Activated T-cell treated with anti-CD3 and anti-CD28 coated beads, Interleukin-2, amount 50 U/mL, for 24 hours (primary cell): Measurements from ENCODE around the gene UBAC2.
"Not testable (repeated sequence)": the region's sequence is repeated elsewhere in the genome, so short reads cannot be mapped to it uniquely, and the experiment has no call there.

ENCODE experiments used
- DNase-seq: peaks from one replicate; pipeline ENCODE4 v3.0.0-alpha.2; 2020
- H3K27ac Mint-ChIP-seq: 2 replicates; pipeline ENCODE4 v1.8.0; 2020; ENCODE audit warnings: mild to moderate bottlenecking, mixed read lengths
- H3K27me3 Mint-ChIP-seq: 2 replicates; pipeline ENCODE4 v1.8.0; 2020; ENCODE audit warnings: mixed read lengths
- H3K36me3 Mint-ChIP-seq: 2 replicates; pipeline ENCODE4 v1.8.0; 2020; ENCODE audit warnings: low read depth, mixed read lengths
- H3K4me1 Mint-ChIP-seq: 2 replicates; pipeline ENCODE4 v1.8.0; 2020; ENCODE audit warnings: low read depth, mixed read lengths
- H3K4me3 Mint-ChIP-seq: 2 replicates; pipeline ENCODE4 v1.8.0; 2020; ENCODE audit warnings: mild to moderate bottlenecking, moderate library complexity, mixed read lengths
- H3K9me3 Mint-ChIP-seq: 2 replicates; pipeline ENCODE4 v1.8.0; 2020; ENCODE audit warnings: mixed read lengths

UBAC2 gene

DNA sequence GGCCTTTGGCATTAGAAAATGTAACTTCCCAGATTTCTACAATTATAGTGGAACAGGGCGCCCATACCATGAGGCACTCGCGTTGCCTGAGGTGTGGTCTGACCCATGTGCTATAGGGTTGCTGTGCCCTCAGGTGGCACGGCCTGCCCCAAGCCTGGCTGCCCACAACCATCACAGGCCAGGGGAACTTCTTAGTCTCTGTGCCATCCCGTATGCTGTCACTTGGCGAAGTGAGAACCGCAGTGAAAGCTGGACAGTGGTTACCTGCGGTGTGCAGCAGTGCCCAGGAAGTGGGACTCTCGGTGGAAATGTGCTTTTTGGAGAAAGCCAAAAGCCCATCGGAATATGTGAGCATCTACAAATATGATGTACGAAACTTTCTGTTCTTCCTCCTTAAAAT is 194.8 kb downstream of the UBAC2 start:
- Mint-ChIP-seq H3K36me3 (no peaks in the 10 kb centered on the region), H3K27ac (no peak overlapping the region), H3K4me3 (no peak overlapping the region), H3K4me1 (peaks cover 52% of the 10 kb centered on the region), H3K27me3 (no peaks in the 10 kb centered on the region), H3K9me3 (no peaks in the 10 kb centered on the region)
- DNase-seq = peak; percentile 28

DNA sequence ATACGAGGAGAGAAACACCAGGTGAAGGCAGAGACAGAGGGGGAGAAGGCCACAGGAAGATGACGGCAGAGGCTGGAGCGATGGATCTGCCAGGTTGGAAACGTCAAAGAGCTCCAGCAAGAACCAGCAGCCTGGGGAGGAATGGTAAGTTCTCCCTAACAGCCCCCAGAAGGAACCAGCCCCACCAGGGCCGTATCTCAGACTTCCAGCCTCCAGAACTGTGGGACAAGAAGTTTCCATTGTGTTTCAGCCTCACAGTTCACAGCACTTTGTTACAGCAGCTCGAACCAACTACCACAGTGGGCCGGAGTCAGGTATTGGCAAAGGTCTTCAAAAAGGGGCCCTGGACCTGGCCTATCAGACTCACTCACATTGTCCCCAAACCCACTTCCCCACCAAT is 195.8 kb downstream of the UBAC2 start:
- peak; percentile 25 for DNase-seq
- no peaks in the 10 kb centered on the region for H3K27me3 Mint-ChIP-seq
- H3K4me1 Mint-ChIP-seq = peaks cover 55% of the 10 kb centered on the region
- H3K36me3 Mint-ChIP-seq = no peaks in the 10 kb centered on the region
- no peak overlapping the region for H3K27ac Mint-ChIP-seq
- H3K9me3 Mint-ChIP-seq = no peaks in the 10 kb centered on the region
- no peak overlapping the region for H3K4me3 Mint-ChIP-seq

DNA sequence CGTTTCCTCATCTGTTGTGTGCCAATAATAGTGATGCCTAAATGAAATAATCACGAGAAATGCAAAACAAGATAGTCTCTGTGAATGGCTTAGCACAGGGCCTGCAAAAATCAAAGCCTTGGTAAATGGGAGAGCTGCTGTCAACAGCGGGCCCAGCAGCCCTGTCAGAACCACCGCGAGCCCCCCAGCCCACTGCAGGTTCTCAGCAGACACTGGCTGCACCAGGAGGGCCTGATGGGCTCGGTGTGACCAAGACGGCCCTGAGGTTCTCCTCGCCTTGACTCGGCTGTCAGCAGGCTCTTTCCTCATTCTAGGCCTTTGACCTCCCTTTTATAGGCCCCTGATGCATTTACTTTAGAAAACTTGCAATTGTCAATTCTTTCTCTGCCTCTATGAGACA is 197.4 kb downstream of the UBAC2 start:
- no peak overlapping the region for H3K4me3 Mint-ChIP-seq
- DNase-seq = peak; percentile 5
- no peaks in the 10 kb centered on the region for H3K27me3 Mint-ChIP-seq
- peaks cover 7% of the 10 kb centered on the region for H3K36me3 Mint-ChIP-seq
- H3K4me1 Mint-ChIP-seq = peaks cover 65% of the 10 kb centered on the region
- no peak overlapping the region for H3K27ac Mint-ChIP-seq
- peaks cover 6% of the 10 kb centered on the region for H3K9me3 Mint-ChIP-seq

DNA sequence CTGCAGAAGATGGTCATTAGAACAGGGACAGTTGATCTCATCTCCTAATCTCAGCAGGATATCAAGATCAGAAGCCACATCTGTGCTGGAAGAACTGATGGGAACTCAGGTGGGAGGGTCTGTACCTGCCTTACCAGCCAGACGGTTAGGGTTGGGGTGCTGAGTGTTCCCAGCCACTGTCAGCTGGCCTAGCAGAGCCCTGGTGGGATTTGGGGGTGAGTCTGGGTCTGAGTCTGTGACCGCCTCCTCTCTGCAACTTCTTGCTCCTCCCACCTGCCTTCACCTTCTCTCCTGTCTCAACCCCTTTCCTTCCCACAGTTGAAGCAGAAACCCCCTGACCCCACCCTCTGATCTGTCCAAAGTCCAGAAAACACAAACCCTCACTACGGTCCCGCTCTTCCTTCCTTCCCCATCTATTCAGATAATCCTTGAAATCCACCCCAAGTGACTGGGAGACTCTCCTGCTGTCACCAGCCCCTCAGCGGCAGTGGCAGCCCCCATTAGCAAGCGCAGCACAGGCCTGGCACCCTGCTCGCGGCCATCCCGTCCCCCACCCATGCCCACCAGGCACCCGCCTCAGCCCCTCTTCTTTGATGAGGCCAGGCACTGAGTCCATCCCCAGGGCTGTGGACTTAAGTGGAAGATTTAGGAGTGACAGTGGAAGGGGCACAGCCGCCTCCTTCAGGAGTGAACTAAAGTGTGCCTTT is 198.4 kb downstream of the UBAC2 start:
- H3K36me3 Mint-ChIP-seq = peaks cover 7% of the 10 kb centered on the region
- H3K27me3 Mint-ChIP-seq = no peaks in the 10 kb centered on the region
- no peak overlapping the region for H3K4me3 Mint-ChIP-seq
- peak; percentile 29 for DNase-seq
- peaks cover 68% of the 10 kb centered on the region for H3K4me1 Mint-ChIP-seq
- H3K9me3 Mint-ChIP-seq = peaks cover 6% of the 10 kb centered on the region
- H3K27ac Mint-ChIP-seq = peak overlapping the region; percentile 85

DNA sequence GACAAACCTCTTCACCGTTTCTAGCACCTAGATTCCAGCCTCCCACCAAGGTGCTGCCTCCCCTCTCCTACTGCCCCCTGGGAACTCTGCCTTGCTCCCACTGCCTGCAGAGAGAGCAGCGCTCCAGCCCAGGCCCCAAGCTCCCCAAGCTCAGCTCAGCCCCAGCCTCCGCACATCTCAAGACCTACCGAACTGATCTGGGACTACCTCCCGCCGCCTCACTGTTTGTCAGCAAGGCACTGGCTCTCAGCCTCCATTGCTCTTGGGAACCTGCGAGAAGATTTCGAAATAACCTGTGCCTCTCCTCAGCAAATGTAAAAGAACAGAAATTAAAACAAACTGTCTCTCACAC is 198.9 kb downstream of the UBAC2 start:
- DNase-seq = peak; percentile 34
- no peaks in the 10 kb centered on the region for H3K27me3 Mint-ChIP-seq
- H3K4me1 Mint-ChIP-seq = peaks cover 72% of the 10 kb centered on the region
- H3K27ac Mint-ChIP-seq = peak overlapping the region; percentile 85
- H3K4me3 Mint-ChIP-seq = peak overlapping the region; percentile 58
- H3K9me3 Mint-ChIP-seq = peaks cover 6% of the 10 kb centered on the region
- peaks cover 7% of the 10 kb centered on the region for H3K36me3 Mint-ChIP-seq

DNA sequence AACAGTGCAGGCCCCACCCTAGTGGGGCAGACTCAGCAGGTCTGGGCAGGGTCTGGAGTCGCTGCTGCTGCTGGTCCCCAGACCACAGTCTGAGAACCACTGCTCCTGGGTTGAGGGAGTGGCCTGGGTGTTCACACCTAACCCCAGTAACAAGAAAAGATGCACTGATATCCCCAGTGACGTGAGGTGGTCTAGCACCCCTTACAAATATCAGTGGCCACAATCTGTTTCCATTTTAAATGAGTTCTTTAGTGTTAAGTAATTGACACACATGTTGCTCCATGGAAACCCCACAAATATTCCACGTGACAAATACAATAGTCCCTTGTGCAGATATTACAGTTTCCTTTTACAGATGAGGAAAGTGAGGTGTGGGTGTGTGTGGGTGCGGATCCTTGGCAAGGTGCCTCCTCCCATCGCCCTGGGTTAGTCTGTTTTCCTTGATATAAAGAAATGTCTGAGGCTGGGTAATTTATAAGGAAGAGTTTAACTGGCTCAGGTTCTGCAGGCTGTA is 202.9 kb downstream of the UBAC2 start:
- Mint-ChIP-seq H3K27me3 (no peaks in the 10 kb centered on the region), H3K4me3 (no peak overlapping the region), H3K9me3 (peaks cover 6% of the 10 kb centered on the region), H3K36me3 (peaks cover 13% of the 10 kb centered on the region), H3K27ac (peak overlapping the region; percentile 73), H3K4me1 (peaks cover 69% of the 10 kb centered on the region)
- DNase-seq = peak; percentile 31

DNA sequence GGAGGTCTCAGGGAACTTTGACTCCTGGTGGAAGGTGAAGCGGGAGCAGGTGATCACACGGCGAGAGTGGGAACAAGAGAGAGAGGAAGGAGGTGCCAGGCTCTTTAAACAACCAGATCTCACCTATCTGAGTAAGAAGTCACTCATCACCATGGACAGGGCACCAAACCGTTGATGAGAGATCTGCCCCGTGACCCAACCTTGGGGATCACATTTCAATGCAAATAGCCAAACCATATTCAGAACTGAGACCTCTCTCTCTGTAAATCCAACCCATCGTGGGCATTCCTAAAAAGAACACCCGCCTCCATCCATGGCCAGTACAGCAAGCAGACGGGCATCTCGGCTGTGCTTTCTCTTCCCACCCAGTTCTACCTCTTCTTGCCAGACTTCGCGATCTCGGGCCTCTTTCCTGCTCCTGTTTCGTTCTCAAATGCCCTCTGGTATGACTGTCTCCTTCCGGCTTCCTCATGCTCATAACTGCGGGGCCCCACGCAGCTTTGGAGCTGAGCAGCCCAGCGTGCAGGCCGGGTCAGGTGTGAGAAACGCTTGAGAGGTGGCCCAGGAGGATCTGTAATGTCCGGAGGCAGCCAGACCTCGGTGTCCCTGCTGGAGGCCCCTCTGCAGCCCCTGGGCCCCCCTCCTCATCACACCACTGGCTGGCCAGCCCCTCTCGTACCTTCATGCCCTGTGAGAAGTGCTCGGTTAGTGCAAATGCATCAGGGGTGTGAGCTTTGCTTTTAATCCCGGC is 203.5 kb downstream of the UBAC2 start:
- H3K27me3 Mint-ChIP-seq = no peaks in the 10 kb centered on the region
- no peak overlapping the region for H3K4me3 Mint-ChIP-seq
- H3K27ac Mint-ChIP-seq = peak overlapping the region; percentile 73
- H3K36me3 Mint-ChIP-seq = peaks cover 13% of the 10 kb centered on the region
- peaks cover 66% of the 10 kb centered on the region for H3K4me1 Mint-ChIP-seq
- H3K9me3 Mint-ChIP-seq = peaks cover 6% of the 10 kb centered on the region
- peak; percentile 29 for DNase-seq

DNA sequence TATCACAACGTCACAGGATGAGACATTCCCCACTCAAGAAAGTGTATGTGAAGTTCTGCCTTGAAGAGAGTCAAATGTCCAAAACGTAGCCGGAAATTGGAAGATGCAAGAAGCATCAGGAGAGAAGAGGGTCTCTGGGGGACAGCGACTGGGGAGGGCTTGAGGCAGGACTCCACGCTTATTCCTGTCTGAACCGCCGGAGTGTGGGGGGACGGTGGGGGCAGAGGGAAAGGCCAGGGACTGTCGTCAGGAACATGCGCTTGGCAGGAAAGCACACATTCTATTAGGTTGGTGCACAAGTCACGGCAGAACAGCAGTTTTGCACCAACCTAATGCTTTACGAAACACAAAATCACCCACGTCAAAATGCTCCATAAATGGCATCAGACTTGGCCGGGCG is 205.3 kb downstream of the UBAC2 start:
- Mint-ChIP-seq H3K4me1 (peaks cover 60% of the 10 kb centered on the region), H3K4me3 (no peak overlapping the region), H3K27me3 (no peaks in the 10 kb centered on the region), H3K9me3 (peaks cover 6% of the 10 kb centered on the region), H3K27ac (no peak overlapping the region), H3K36me3 (peaks cover 13% of the 10 kb centered on the region)
- no peak for DNase-seq

DNA sequence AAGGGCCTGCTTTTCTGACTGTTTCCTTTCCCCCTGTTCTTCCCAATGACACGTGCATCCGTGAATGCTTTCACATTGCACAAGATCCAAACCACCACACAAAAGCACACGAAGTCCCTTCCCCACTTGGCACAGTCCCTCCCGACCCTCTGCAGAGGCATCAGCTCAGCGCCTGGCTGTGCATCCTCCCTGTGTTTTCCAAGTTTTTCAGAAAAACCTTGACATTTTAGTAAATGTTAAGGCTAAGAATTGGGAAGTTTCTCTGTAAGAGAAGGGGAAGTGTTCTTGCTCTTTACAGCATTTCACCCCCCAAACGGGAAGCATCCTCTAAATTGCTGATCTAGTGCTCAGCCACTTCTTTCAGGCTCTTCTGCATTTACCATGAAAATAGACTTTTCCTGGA is 206.1 kb downstream of the UBAC2 start:
- Mint-ChIP-seq H3K4me3 (no peak overlapping the region), H3K9me3 (peaks cover 9% of the 10 kb centered on the region), H3K27me3 (no peaks in the 10 kb centered on the region), H3K4me1 (peaks cover 58% of the 10 kb centered on the region), H3K27ac (no peak overlapping the region), H3K36me3 (peaks cover 16% of the 10 kb centered on the region)
- no peak for DNase-seq

DNA sequence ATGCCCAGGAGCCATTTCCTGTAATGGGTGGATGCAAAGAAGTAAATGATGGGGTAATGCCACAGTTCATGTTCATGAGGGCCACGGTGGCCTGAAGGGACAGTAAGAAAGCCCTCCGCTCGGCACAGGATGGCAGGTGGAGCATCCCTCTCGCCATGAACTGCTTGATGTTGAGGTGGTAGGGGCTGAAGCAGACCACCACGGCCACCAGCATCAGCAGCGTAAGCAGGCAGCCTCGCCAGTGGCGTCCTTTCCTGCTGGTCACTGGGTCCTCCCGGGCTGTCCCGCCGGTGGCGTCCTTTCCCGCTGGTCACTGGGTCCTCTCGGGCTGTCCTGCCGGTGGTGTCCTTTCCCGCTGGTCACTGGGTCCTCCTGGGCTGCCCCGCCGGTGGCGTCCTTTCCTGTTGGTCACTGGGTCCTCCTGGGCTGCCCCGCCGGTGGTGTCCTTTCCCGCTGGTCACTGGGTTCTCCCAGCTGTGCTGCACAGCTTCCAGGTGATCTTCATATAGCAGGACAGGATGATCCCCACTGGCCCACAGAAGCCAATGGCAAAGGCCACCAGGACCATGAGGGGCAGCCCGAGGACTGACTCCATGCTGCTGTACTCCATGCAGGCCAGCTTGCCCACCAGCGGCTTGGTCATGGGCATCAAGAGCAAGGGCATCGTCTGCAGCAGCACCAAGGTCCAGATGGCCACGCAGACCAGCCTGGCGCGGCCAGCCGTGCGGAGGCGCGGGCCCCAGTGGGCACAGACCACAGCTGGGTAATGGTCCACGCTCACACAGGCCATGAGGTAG is 207.4 kb downstream of the UBAC2 start:
- no peaks in the 10 kb centered on the region for H3K27me3 Mint-ChIP-seq
- peaks cover 47% of the 10 kb centered on the region for H3K4me1 Mint-ChIP-seq
- H3K27ac Mint-ChIP-seq = no peak overlapping the region
- H3K9me3 Mint-ChIP-seq = peaks cover 8% of the 10 kb centered on the region
- H3K36me3 Mint-ChIP-seq = peaks cover 15% of the 10 kb centered on the region
- no peak overlapping the region for H3K4me3 Mint-ChIP-seq
- DNase-seq = no peak

DNA sequence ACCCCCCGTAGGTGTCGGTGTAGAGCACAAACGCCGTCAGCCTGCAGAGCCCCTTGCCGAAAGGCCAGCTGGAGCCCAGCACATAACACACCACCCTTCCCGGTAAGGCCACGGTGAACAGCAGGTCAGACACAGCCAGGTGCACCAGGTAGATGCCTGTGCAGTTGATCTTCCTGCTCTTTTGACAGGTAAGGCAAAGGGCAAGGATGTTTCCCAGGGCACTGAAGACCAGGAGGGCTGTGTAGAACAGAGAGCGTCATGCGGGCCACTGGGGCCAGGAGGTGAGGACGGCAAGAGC is 208.0 kb downstream of the UBAC2 start:
- no peak for DNase-seq
- Mint-ChIP-seq H3K9me3 (peaks cover 8% of the 10 kb centered on the region), H3K27me3 (no peaks in the 10 kb centered on the region), H3K27ac (peak overlapping the region; percentile 41), H3K4me3 (no peak overlapping the region), H3K36me3 (peaks cover 15% of the 10 kb centered on the region), H3K4me1 (peaks cover 43% of the 10 kb centered on the region)

DNA sequence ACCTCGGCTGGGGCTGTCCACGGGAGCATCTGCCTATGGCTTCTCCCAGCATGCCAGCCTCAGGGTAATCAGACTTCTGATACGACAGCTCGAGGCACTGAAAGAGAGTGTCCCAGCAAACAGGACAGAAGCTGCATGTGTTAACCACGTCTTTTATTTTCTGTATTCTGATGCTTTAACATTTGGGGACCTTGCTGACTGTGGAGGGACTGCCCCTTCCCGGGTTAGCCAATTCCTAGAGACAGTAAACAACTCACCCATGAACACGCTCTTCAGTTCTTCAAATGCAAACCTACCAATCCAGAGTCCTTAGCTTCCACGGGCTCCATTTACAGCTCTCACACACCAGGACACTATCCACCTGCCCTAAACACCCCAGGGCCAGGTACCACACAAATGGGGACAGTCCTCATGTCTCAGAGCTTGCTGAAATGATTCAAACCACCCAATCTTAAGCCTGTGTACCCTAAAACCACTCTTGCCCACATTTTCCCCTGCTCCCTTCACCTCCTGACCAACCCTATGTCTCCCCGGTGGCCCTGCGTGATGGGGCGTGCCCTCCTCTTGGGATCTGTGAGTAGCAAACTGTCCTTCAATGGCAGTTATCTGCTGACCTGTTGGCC is 208.9 kb downstream of the UBAC2 start:
- H3K4me1 Mint-ChIP-seq = peaks cover 34% of the 10 kb centered on the region
- H3K27ac Mint-ChIP-seq = peak overlapping the region; percentile 47
- not testable (repeated sequence) for H3K4me3 Mint-ChIP-seq, H3K9me3 Mint-ChIP-seq, DNase-seq, H3K27me3 Mint-ChIP-seq
- H3K36me3 Mint-ChIP-seq = peaks cover 15% of the 10 kb centered on the region

DNA sequence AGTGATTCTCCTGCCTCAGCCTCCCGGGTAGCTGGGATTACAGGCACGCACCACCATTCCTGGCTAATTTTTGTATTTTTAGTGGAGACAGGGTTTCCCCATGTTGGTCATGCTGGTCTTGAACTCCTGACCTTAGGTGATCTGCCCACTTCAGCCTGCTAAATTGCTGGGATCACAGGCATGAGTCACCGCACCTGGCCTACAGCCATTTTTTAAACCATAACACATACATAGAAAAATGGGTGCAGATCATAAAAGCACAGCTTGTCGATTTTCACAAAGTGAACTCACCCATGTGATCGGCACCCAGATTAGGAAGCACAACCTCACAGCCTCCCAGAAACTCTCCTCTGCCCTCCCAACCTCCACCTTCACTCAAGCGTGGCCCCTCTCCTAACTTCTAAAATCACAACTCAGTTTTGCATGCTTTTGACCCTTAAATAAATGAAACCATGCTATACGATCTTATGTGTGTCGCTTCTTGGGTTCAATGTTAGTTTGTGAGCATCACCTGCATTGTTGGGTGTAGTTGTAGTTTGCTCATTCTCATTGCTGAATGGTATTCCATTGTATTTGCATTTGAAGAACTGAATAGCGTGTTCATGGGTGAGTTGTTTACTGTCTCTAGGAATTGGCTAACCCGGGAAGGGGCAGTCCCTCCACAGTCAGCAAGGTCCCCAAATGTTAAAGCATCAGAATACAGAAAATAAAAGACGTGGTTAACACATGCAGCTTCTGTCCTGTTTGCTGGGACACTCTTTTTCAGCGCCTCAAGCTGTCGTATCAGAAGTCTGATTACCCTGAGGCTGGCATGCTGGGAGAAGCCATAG is 210.2 kb downstream of the UBAC2 start:
- not testable (repeated sequence) for H3K9me3 Mint-ChIP-seq, H3K4me3 Mint-ChIP-seq, H3K27me3 Mint-ChIP-seq, DNase-seq
- Mint-ChIP-seq H3K4me1 (peaks cover 29% of the 10 kb centered on the region), H3K27ac (peak overlapping the region; percentile 37), H3K36me3 (peaks cover 16% of the 10 kb centered on the region)

DNA sequence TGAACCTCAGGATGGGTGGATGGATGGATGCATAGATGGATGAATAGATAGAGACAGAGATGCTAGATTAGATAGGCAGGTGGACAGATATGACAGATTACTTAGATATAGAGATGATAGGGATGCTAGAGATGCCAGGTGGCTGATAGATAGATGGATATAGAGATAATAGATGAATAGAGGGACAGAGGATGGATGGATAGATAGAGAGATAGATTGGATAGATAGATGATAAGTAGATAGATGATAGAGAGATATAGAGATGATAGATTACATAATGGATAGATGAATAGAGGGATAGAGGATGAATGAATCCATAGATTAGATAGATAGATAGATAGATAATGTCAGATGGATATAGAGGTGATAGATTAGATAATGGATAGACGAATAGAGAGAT is 212.2 kb downstream of the UBAC2 start:
- Mint-ChIP-seq H3K4me3 (no peak overlapping the region), H3K27ac (no peak overlapping the region), H3K4me1 (peaks cover 15% of the 10 kb centered on the region), H3K27me3 (no peaks in the 10 kb centered on the region), H3K36me3 (peaks cover 14% of the 10 kb centered on the region), H3K9me3 (peaks cover 8% of the 10 kb centered on the region)
- DNase-seq = no peak
